HepG2 (cell line): ENCODE results near the gene CERS4. TPM values are rescaled to one million over a fixed set of nuclear protein-coding genes. Genes with fewer than 3 reads are reported as not detected.

Source experiments
- GMEB1 ChIP-seq: sonication (generic); formaldehyde crosslinking; IDR thresholded peaks from 2 replicates; pipeline ENCODE4 v1.5.1; 2020; ENCODE audit warnings: missing genetic modification reagents, mild to moderate bottlenecking, borderline replicate concordance
- HDAC6 ChIP-seq: fragments of 200-600 bp; sonication (generic); IDR thresholded peaks from 2 replicates; pipeline ENCODE4 v1.7.0; 2017; ENCODE audit warnings: mild to moderate bottlenecking, antibody characterized with exemption, low read length, low read depth
- HMGXB4 ChIP-seq, 2 experiments: sonication (generic) in 1 of 2; formaldehyde crosslinking in 1 of 2; IDR thresholded peaks; 2 replicates each; pipeline versions ENCODE4 v1.4.0 to v1.6.1; 2018 to 2020; ENCODE audit warnings: missing genetic modification reagents in 2 of 2, borderline replicate concordance in 1 of 2, low read depth in 1 of 2, mild to moderate bottlenecking in 1 of 2, missing biosample characterization in 1 of 2
- HOXA3 ChIP-seq: sonication (generic); formaldehyde crosslinking; IDR thresholded peaks from 2 replicates; pipeline ENCODE4 v1.5.0; 2020; ENCODE audit warnings: missing genetic modification reagents
- IRX3 ChIP-seq: sonication (generic); formaldehyde crosslinking; IDR thresholded peaks from 2 replicates; pipeline ENCODE4 v1.8.1; 2023; ENCODE audit warnings: mild to moderate bottlenecking, low read depth, missing genetic modification reagents, borderline replicate concordance
- KAT7 ChIP-seq: IDR thresholded peaks from 2 replicates; pipeline ENCODE4 v1.6.1; 2018; ENCODE audit warnings: borderline replicate concordance, missing compliant biosample characterization
- KDM5A ChIP-seq: fragments of 200-600 bp; sonication (generic); IDR thresholded peaks from 2 replicates; pipeline ENCODE4 v1.7.0; 2018; ENCODE audit warnings: antibody characterized with exemption, mild to moderate bottlenecking, low read length, borderline replicate concordance
- PPARG ChIP-seq: conservative IDR thresholded peaks from 2 replicates; pipeline ENCODE4 v1.6.1; 2016; ENCODE audit warnings: missing biosample characterization, missing genetic modification reagents
- SNAPC5 ChIP-seq: sonication (generic); formaldehyde crosslinking; IDR thresholded peaks from 2 replicates; pipeline ENCODE4 v1.8.1; 2023; ENCODE audit warnings: mild to moderate bottlenecking, missing genetic modification reagents, borderline replicate concordance
- SP2 ChIP-seq: sonication (generic); formaldehyde crosslinking; IDR thresholded peaks from 2 replicates; pipeline ENCODE4 v1.5.1; 2020; ENCODE audit warnings: mild to moderate bottlenecking, missing genetic modification reagents
- SRF ChIP-seq: IDR thresholded peaks from 2 replicates; pipeline ENCODE4 v1.6.1; 2011; ENCODE audit warnings: mild to moderate bottlenecking, low read depth, low read length, moderate library complexity
- SYNCRIP ChIP-seq: fragments of 200-400 bp; formaldehyde crosslinking; IDR thresholded peaks from 2 replicates; pipeline ENCODE4 v1.6.1; 2018; ENCODE audit warnings: mild to moderate bottlenecking, low read depth, low read length; ENCODE audit not compliant: insufficient read depth
- TEAD2 ChIP-seq: sonication (generic); formaldehyde crosslinking; IDR thresholded peaks from 2 replicates; pipeline ENCODE4 v1.9.0; 2021; ENCODE audit warnings: missing genetic modification reagents
- USF2 ChIP-seq, 2 experiments: sonication (generic) in 1 of 2; formaldehyde crosslinking in 1 of 2; IDR thresholded peaks; 2 replicates each; pipeline versions ENCODE4 v1.5.1 to v1.6.1; 2011 to 2020; ENCODE audit warnings: borderline replicate concordance in 1 of 2, low read depth in 1 of 2, low read length in 1 of 2, mild to moderate bottlenecking in 1 of 2, missing genetic modification reagents in 1 of 2, moderate library complexity in 1 of 2
- ZFY ChIP-seq: sonication (generic); formaldehyde crosslinking; IDR thresholded peaks from 2 replicates; pipeline ENCODE4 v1.4.0; 2020; ENCODE audit warnings: missing genetic modification reagents
- ZMAT5 ChIP-seq: sonication (generic); formaldehyde crosslinking; IDR thresholded peaks from 2 replicates; pipeline ENCODE4 v1.5.0; 2020; ENCODE audit warnings: mild to moderate bottlenecking, low read depth, missing genetic modification reagents, borderline replicate concordance
- ZNF10 ChIP-seq: sonication (generic); formaldehyde crosslinking; IDR thresholded peaks from 2 replicates; pipeline ENCODE4 v1.4.0; 2020; ENCODE audit warnings: mild to moderate bottlenecking, low read depth, missing genetic modification reagents, borderline replicate concordance
- ZNF460 ChIP-seq: sonication (generic); formaldehyde crosslinking; IDR thresholded peaks from 2 replicates; pipeline ENCODE4 v1.5.1; 2020; ENCODE audit warnings: missing genetic modification reagents, mild to moderate bottlenecking, borderline replicate concordance
- ZNF576 ChIP-seq: sonication (generic); formaldehyde crosslinking; IDR thresholded peaks from 2 replicates; pipeline ENCODE4 v1.4.0; 2020; ENCODE audit warnings: mild to moderate bottlenecking, missing genetic modification reagents
- ZNF83 ChIP-seq: sonication (generic); formaldehyde crosslinking; IDR thresholded peaks from 2 replicates; pipeline ENCODE4 v1.4.0; 2020; ENCODE audit warnings: missing genetic modification reagents, mild to moderate bottlenecking, borderline replicate concordance
- polyA plus RNA-seq, 8 experiments: library from polyadenylated mRNA; depleted of rRNA in 3 of 8; stranded (reverse) in 7 of 8; unstranded in 1 of 8; fragments of >200 nt; fragmentation: Illumina TruSeq in 4 of 8; extraction: Trizol in 4 of 8; gene quantifications; 2 replicates each; pipeline versions ENCODE4 v1.2.1 to v1.2.3, GENCODE V29; 2011 to 2016; ENCODE audit warnings: low read depth in 4 of 8, missing spikeins in 1 of 8, mixed read lengths in 1 of 8; ENCODE audit not compliant: insufficient read depth in 1 of 8
- total RNA-seq, 5 experiments: library from RNA; depleted of rRNA; stranded (reverse); fragments of >200 nt; fragmentation: Illumina TruSeq; extraction: Trizol; gene quantifications; 2 replicates each; pipeline ENCODE4 v1.2.3, GENCODE V29; 2016; ENCODE audit warnings: low read depth in 1 of 5

Gene CERS4
- total and polyA plus RNA-seq, 2 of the 13 experiments (the other 11 are each of a cell fraction or from before 2014, with no cell fraction given): 74.7 to 83.5 TPM

- TF ChIP-seq USF2 (IDR thresholded peaks at IDR 0.05; ENCODE audit: low read depth, low read length) (no peak; the same call in 1 of the 2 replicates), USF2 (CRISPR knock-in tag; IDR thresholded peaks at IDR 0.05; ENCODE audit: borderline replicate concordance) (peak; percentile 56), SNAPC5 (CRISPR knock-in tag) (no peak), GMEB1 (peak; percentile 88), ZFY (CRISPR knock-in tag) (peak; percentile 97), HOXA3 (CRISPR knock-in tag) (peak; percentile 92), ZNF10 (CRISPR knock-in tag) (no peak), HMGXB4 (CRISPR knock-in tag; IDR thresholded peaks at IDR 0.05; ENCODE audit: borderline replicate concordance in 1 of 2, low read depth in 1 of 2) (peak; percentile 65 to 84; a peak in 3 of 4 replicates), KDM5A (peak; percentile 72; the same call in 1 of the 2 replicates), SRF (peak; percentile 69; the same call in 1 of the 2 replicates), TEAD2 (CRISPR knock-in tag) (peak; percentile 90; the same call in 1 of the 2 replicates), ZNF83 (0 out of 2 replicates have a peak, but pooled peaks have one; percentile 48), SP2 (peak; percentile 89), ZMAT5 (CRISPR knock-in tag) (no peak; the same call in 1 of the 2 replicates), HDAC6 (no peak), PPARG (CRISPR knock-in tag) (no peak; the same call in 1 of the 2 replicates), ZNF460 (CRISPR knock-in tag) (no peak), SYNCRIP (no peak), ZNF576 (CRISPR knock-in tag) (0 out of 2 replicates have a peak, but pooled peaks have one; percentile 55), IRX3 (CRISPR knock-in tag) (peak; percentile 91; the same call in 1 of the 2 replicates), KAT7 (CRISPR knock-in tag) (peak; percentile 72; the same call in 1 of the 2 replicates)
Observed at GRCh38 chr19:8307965-8308866, 99.0 kb downstream of the CERS4 start, which contains the start of gene CD320 (continued).
